ENCODE results near the gene PLEKHB1.

Gene PLEKHB1

GRCh38 chr11:73645972-73646631 lies at the start of gene PLEKHB1:
Gene PLEKHB1, plus strand, starts transcription at chr11:73646581. Its CDS starts 28 bp downstream, at chr11:73646609.
- no peak for DNase-seq (ENCODE audit: low read depth in 2 of 2)

- DNase-seq (ENCODE audit: low read depth in 2 of 2) = no peak
These were observed 48.9 kb upstream of the PLEKHB1 start for GRCh38 chr11:73597336-73597955.

GRCh38 chr11:73597956-73598718 lies 48.2 kb upstream of the PLEKHB1 start, which contains the start of gene FAM168A:
Gene FAM168A, minus strand, starts transcription at chr11:73598112. Its CDS starts 129,638 bp downstream, at chr11:73468474.
- DNase-seq (ENCODE audit: low read depth in 2 of 2) = peak; percentile 78 to 82

GRCh38 chr11:73598719-73599379 lies 47.5 kb upstream of the PLEKHB1 start:
- DNase-seq (ENCODE audit: low read depth in 2 of 2) = no peak

GRCh38 chr11:73612601-73613140 lies 33.7 kb upstream of the PLEKHB1 start:
- DNase-seq (ENCODE audit: low read depth in 2 of 2) = no peak

GRCh38 chr11:73614591-73614990 lies 31.8 kb upstream of the PLEKHB1 start:
- DNase-seq (ENCODE audit: low read depth in 2 of 2) = no peak

- DNase-seq (ENCODE audit: low read depth in 2 of 2) = no peak
These were observed 23.3 kb upstream of the PLEKHB1 start for GRCh38 chr11:73622926-73623593.

GRCh38 chr11:73623686-73624085 lies 22.7 kb upstream of the PLEKHB1 start:
- DNase-seq (ENCODE audit: low read depth in 2 of 2) = no peak

- DNase-seq (ENCODE audit: low read depth in 2 of 2) = peak; percentile 41 to 48
These were observed 20.6 kb upstream of the PLEKHB1 start for GRCh38 chr11:73625696-73626318.

- no peak for DNase-seq (ENCODE audit: low read depth in 2 of 2)
These were observed 16.5 kb upstream of the PLEKHB1 start for GRCh38 chr11:73629907-73630306.

GRCh38 chr11:73632996-73633395 lies 13.4 kb upstream of the PLEKHB1 start:
- DNase-seq (ENCODE audit: low read depth in 2 of 2) = no peak

- DNase-seq (ENCODE audit: low read depth in 2 of 2) = no peak
These were observed 12.4 kb upstream of the PLEKHB1 start for GRCh38 chr11:73633999-73634398.

- no peak for DNase-seq (ENCODE audit: low read depth in 2 of 2)
These were observed 10.7 kb upstream of the PLEKHB1 start for GRCh38 chr11:73635721-73636120.

- no peak for DNase-seq (ENCODE audit: low read depth in 2 of 2)
These were observed 10.1 kb upstream of the PLEKHB1 start for GRCh38 chr11:73636249-73636648.

- no peak for DNase-seq (ENCODE audit: low read depth in 2 of 2)
These were observed 9.4 kb upstream of the PLEKHB1 start for GRCh38 chr11:73637012-73637411.

- no peak for DNase-seq (ENCODE audit: low read depth in 2 of 2)
These were observed 5.8 kb upstream of the PLEKHB1 start for GRCh38 chr11:73640592-73640991.

- no peak for DNase-seq (ENCODE audit: low read depth in 2 of 2)
These were observed 4.7 kb upstream of the PLEKHB1 start for GRCh38 chr11:73641668-73642067.

- no peak for DNase-seq (ENCODE audit: low read depth in 2 of 2)
These were observed 1.0 kb upstream of the PLEKHB1 start for GRCh38 chr11:73645121-73645969.

- DNase-seq (ENCODE audit: low read depth in 2 of 2) = peak; percentile 76 to 86
These were observed 1.2 kb downstream of the PLEKHB1 start for GRCh38 chr11:73647459-73648100.
